GM18951 (cell line): ENCODE measurements around the gene OSGIN1.

ENCODE experiments used
- POLR2A ChIP-seq: IDR thresholded peaks from 4 replicates; pipeline ENCODE4 v1.6.1; 2011; ENCODE audit warnings: mild to moderate bottlenecking; ENCODE audit not compliant: insufficient read length, insufficient read depth; ENCODE audit errors: extremely low read depth
- in situ Hi-C: fragments of 300-500 bp; cut with MboI; formaldehyde crosslinking; loops from one replicate; pipeline ENCODE4 v1.12.0; 2022; ENCODE audit warnings: low sequenced_read_pairs, mixed read lengths, inconsistent platforms; ENCODE audit not compliant: unreplicated experiment

The OSGIN1 gene

GRCh38 chr16:83969771-83970429, 16.9 kb downstream of the OSGIN1 start:
- no peak for TF ChIP-seq POLR2A
- in situ Hi-C loops: loop anchor here (25.0 kb wide), 1 partner anchor 217 kb away; the partner anchor contains the start of genes ADAD2 and TAF1C

- TF ChIP-seq POLR2A: no peak
- in situ Hi-C loops: loop anchor here (25.0 kb wide), 1 partner anchor 217 kb away; the partner anchor contains the start of genes ADAD2 and TAF1C
Observed at GRCh38 chr16:83970430-83970815, 17.4 kb downstream of the OSGIN1 start.

GRCh38 chr16:83971165-83972130, 18.4 kb downstream of the OSGIN1 start:
- in situ Hi-C loops: loop anchor here (25.0 kb wide), 1 partner anchor 216 kb away; the partner anchor contains the start of genes ADAD2 and TAF1C
- no peak for TF ChIP-seq POLR2A

GRCh38 chr16:83972256-83973008, 19.4 kb downstream of the OSGIN1 start:
- in situ Hi-C loops: loop anchor here (25.0 kb wide), 1 partner anchor 215 kb away; the partner anchor contains the start of genes ADAD2 and TAF1C
- no peak for TF ChIP-seq POLR2A

GRCh38 chr16:83973077-83973476, 20.0 kb downstream of the OSGIN1 start:
- no peak for TF ChIP-seq POLR2A
- in situ Hi-C loops: loop anchor here (25.0 kb wide), 1 partner anchor 214 kb away; the partner anchor contains the start of genes ADAD2 and TAF1C

- no peak for TF ChIP-seq POLR2A
- in situ Hi-C loops: loop anchor here (25.0 kb wide), 1 partner anchor 214 kb away; the partner anchor contains the start of genes ADAD2 and TAF1C
Observed at GRCh38 chr16:83973581-83974385, 20.7 kb downstream of the OSGIN1 start.

GRCh38 chr16:83974475-83974874, 21.4 kb downstream of the OSGIN1 start:
- in situ Hi-C loops: loop anchor here (25.0 kb wide), 1 partner anchor 213 kb away; the partner anchor contains the start of genes ADAD2 and TAF1C
- no peak for TF ChIP-seq POLR2A

- in situ Hi-C loops: no loop called here
- no peak for TF ChIP-seq POLR2A
Observed at GRCh38 chr16:83975590-83976260, 22.7 kb downstream of the OSGIN1 start.

- in situ Hi-C loops: no loop called here
- TF ChIP-seq POLR2A: no peak
Observed at GRCh38 chr16:83977056-83977815, 24.2 kb downstream of the OSGIN1 start.

GRCh38 chr16:83978401-83978904, 25.4 kb downstream of the OSGIN1 start:
- no peak for TF ChIP-seq POLR2A

More at GRCh38 chr16:83978401-83978904, 25.4 kb downstream of the OSGIN1 start:
- in situ Hi-C loops: no loop called here
